A549 (cell line): ENCODE data around the gene PCBP3.

Experiments
- CTCF ChIP-seq: fragments of >200 bp; sonication (Bioruptor Twin); formaldehyde crosslinking; IDR thresholded peaks from 3 replicates; pipeline ENCODE4 v1.5.1; 2016
- EP300 ChIP-seq, 2 experiments: fragments of >200 bp; sonication (Bioruptor Twin); formaldehyde crosslinking; IDR thresholded peaks; 2 replicates in 1 of 2; 3 replicates in 1 of 2; pipeline ENCODE4 v1.6.1; 2016 to 2017
- ESRRA ChIP-seq: fragments of 150-350 bp; IDR thresholded peaks from 2 replicates; pipeline ENCODE4 v1.6.1; 2014; ENCODE audit warnings: mild to moderate bottlenecking, low read length, borderline replicate concordance
- JUN ChIP-seq, 2 experiments: fragments of >200 bp; sonication (Bioruptor Twin); formaldehyde crosslinking; IDR thresholded peaks; 2 replicates in 1 of 2; 3 replicates in 1 of 2; pipeline ENCODE4 v1.6.1; 2016 to 2017
- KDM1A ChIP-seq: fragments of 200-600 bp; sonication (generic); IDR thresholded peaks from 2 replicates; pipeline ENCODE4 v1.6.1; 2016; ENCODE audit warnings: low read depth, mild to moderate bottlenecking
- POLR2A ChIP-seq: IDR thresholded peaks from 2 replicates; pipeline ENCODE4 v1.6.1; 2012; ENCODE audit warnings: mild to moderate bottlenecking, low read length
- RAD21 ChIP-seq, 2 experiments: fragments of >200 bp in 1 of 2; sonication (Bioruptor Twin) in 1 of 2; formaldehyde crosslinking in 1 of 2; IDR thresholded peaks in 1 of 2; conservative IDR thresholded peaks in 1 of 2; 2 replicates in 1 of 2; 3 replicates in 1 of 2; pipeline ENCODE4 v1.6.1; 2012 to 2018; ENCODE audit warnings: inconsistent platforms in 1 of 2
- RFX5 ChIP-seq: fragments of 450-650 bp; IDR thresholded peaks from 2 replicates; pipeline ENCODE4 v1.7.1; 2014; ENCODE audit warnings: antibody characterized with exemption, mild to moderate bottlenecking, moderate library complexity
- RNF2 ChIP-seq: fragments of 200-600 bp; sonication (generic); IDR thresholded peaks from 2 replicates; pipeline ENCODE4 v1.6.1; 2016; ENCODE audit warnings: low read depth, mild to moderate bottlenecking, antibody characterized with exemption, moderate library complexity, borderline replicate concordance
- SMC3 ChIP-seq: fragments of >200 bp; sonication (Bioruptor Twin); formaldehyde crosslinking; IDR thresholded peaks from 3 replicates; pipeline ENCODE4 v1.6.1; 2018; ENCODE audit warnings: inconsistent platforms
- TFCP2L1 ChIP-seq: fragments of 250-450 bp; sonication (Bioruptor Pico); IDR thresholded peaks from 2 replicates; pipeline ENCODE4 v1.5.0; 2021; ENCODE audit warnings: mild to moderate bottlenecking

- TF ChIP-seq RFX5, result no peak
- TF ChIP-seq CTCF, result no peak
- no peak for TF ChIP-seq RAD21 (conservative IDR thresholded peaks at IDR 0.05 in 1 of 2, IDR thresholded peaks at IDR 0.05 in 1 of 2)
- TF ChIP-seq JUN (IDR thresholded peaks at IDR 0.05), result no peak
- TF ChIP-seq RNF2, result no peak
- no peak for TF ChIP-seq KDM1A
- TF ChIP-seq POLR2A, result no peak
- no peak for TF ChIP-seq EP300 (IDR thresholded peaks at IDR 0.05)
- TF ChIP-seq TFCP2L1, result no peak
- TF ChIP-seq ESRRA, result no peak
- no peak for TF ChIP-seq SMC3
Observed at GRCh38 chr21:45898028-45898350, 254.5 kb downstream of the PCBP3 start.
